IMR-90 (cell line): ENCODE data around the gene CDC42BPG. TPM values are rescaled to one million over a fixed set of nuclear protein-coding genes. Genes with fewer than 3 reads are reported as not detected.

Experiments
- ATAC-seq: fragments of 200-7000 bp; cut with Tn5 transposase; 2 replicates; pipeline ENCODE4 v1.9.1; 2020; ENCODE audit warnings: low read depth, mild to moderate bottlenecking, moderate library complexity
- BruUV-seq: library from RNA; stranded (reverse); fragments of 400-500 nt; replicated peaks from 2 replicates; lab custom pipeline; 2021; lab: Mats Ljungman, UMichigan
- CTCF ChIA-PET: fragments of 300-600 bp; formaldehyde crosslinking; extraction: SDS; loops from one replicate; lab custom pipeline; 2021; ENCODE audit warnings: antibody characterized with exemption; lab: Yijun Ruan, JAX
- POLR2A ChIA-PET: fragments of 300-600 bp; sonication (Branson Sonifier 250); formaldehyde crosslinking; loops from one replicate; lab custom pipeline; 2022; ENCODE audit warnings: antibody characterized with exemption; ENCODE audit not compliant: unreplicated experiment; lab: Charles Lee
- DNase-seq: peaks from one replicate; pipeline ENCODE4 v3.0.0; 2013
- H2AFZ ChIP-seq: replicated peaks from 2 replicates; pipeline ENCODE3; 2013; ENCODE audit warnings: low read length, mild to moderate bottlenecking; ENCODE audit not compliant: poor library complexity
- H2AK5ac ChIP-seq: 2 replicates; pipeline ENCODE4 v1.6.1; 2013; ENCODE audit warnings: low read depth, low read length, inconsistent platforms
- H2AK9ac ChIP-seq: replicated peaks from 2 replicates; pipeline ENCODE3; 2013; ENCODE audit warnings: mild to moderate bottlenecking, low read depth, low read length, moderate library complexity; ENCODE audit not compliant: poor library complexity
- H2BK120ac ChIP-seq: 2 replicates; pipeline ENCODE4 v1.6.1; 2013; ENCODE audit warnings: low read depth, low read length, inconsistent platforms
- H2BK15ac ChIP-seq: 3 replicates; pipeline ENCODE4 v1.6.1; 2013; ENCODE audit warnings: low read depth, low read length, inconsistent platforms
- H2BK20ac ChIP-seq: 2 replicates; pipeline ENCODE4 v1.6.1; 2013; ENCODE audit warnings: low read depth, mild to moderate bottlenecking, inconsistent platforms, low read length, moderate library complexity
- H2BK5ac ChIP-seq: 2 replicates; pipeline ENCODE4 v1.6.1; 2013; ENCODE audit warnings: mild to moderate bottlenecking, low read depth, low read length, inconsistent platforms; ENCODE audit not compliant: poor library complexity, severe bottlenecking
- H3K14ac ChIP-seq: replicated peaks from 2 replicates; pipeline ENCODE4 v1.6.1; 2013; ENCODE audit warnings: low read depth, low read length, inconsistent platforms
- H3K18ac ChIP-seq: 2 replicates; pipeline ENCODE4 v1.6.1; 2013; ENCODE audit warnings: low read depth, low read length, control low read depth
- H3K23ac ChIP-seq: 2 replicates; pipeline ENCODE4 v1.6.1; 2013; ENCODE audit warnings: low read depth, low read length, inconsistent platforms
- H3K27ac ChIP-seq: 2 replicates; pipeline ENCODE4 v1.5.1; 2013; ENCODE audit warnings: mild to moderate bottlenecking, control low read depth, low read length; ENCODE audit not compliant: insufficient read depth
- H3K27me3 ChIP-seq: 2 replicates; pipeline ENCODE4 v1.6.1; 2013; ENCODE audit warnings: low read length; ENCODE audit not compliant: control insufficient read depth, insufficient read depth
- H3K36me3 ChIP-seq: 2 replicates; pipeline ENCODE4 v1.6.1; 2013; ENCODE audit warnings: low read length, mixed read lengths; ENCODE audit not compliant: control insufficient read depth, insufficient read depth
- H3K4ac ChIP-seq: 2 replicates; pipeline ENCODE4 v1.6.1; 2013; ENCODE audit warnings: low read depth, low read length, inconsistent platforms
- H3K4me1 ChIP-seq: 2 replicates; pipeline ENCODE4 v1.6.1; 2013; ENCODE audit warnings: low read length, mixed read lengths; ENCODE audit not compliant: control insufficient read depth, insufficient read depth
- H3K4me2 ChIP-seq: 2 replicates; pipeline ENCODE4 v1.6.1; 2013; ENCODE audit warnings: low read depth, mild to moderate bottlenecking, control low read depth, low read length, moderate library complexity
- H3K4me3 ChIP-seq: 2 replicates; pipeline ENCODE4 v1.5.1; 2013; ENCODE audit warnings: low read depth, mild to moderate bottlenecking, control low read depth, low read length, moderate library complexity; ENCODE audit not compliant: insufficient read depth
- H3K56ac ChIP-seq: 2 replicates; pipeline ENCODE4 v1.6.1; 2013; ENCODE audit warnings: low read length, inconsistent platforms; ENCODE audit not compliant: insufficient read depth; ENCODE audit errors: extremely low read depth
- H3K79me1 ChIP-seq, 2 experiments: 2 replicates each; pipeline ENCODE4 v1.6.1; 2013; ENCODE audit warnings: low read length in 2 of 2, inconsistent platforms in 1 of 2, low read depth in 1 of 2
- H3K9ac ChIP-seq: 2 replicates; pipeline ENCODE4 v1.6.1; 2013; ENCODE audit warnings: low read depth, low read length, control low read depth
- H3K9me1 ChIP-seq: 2 replicates; pipeline ENCODE4 v1.6.1; 2013; ENCODE audit warnings: low read length, inconsistent platforms; ENCODE audit not compliant: insufficient read depth
- H3K9me3 ChIP-seq: 2 replicates; pipeline ENCODE4 v1.6.1; 2013; ENCODE audit warnings: low read length; ENCODE audit not compliant: control insufficient read depth, insufficient read depth
- H4K20me1 ChIP-seq: 2 replicates; pipeline ENCODE4 v1.6.1; 2013; ENCODE audit warnings: low read length, inconsistent platforms; ENCODE audit not compliant: insufficient read depth
- H4K5ac ChIP-seq: 2 replicates; pipeline ENCODE4 v1.6.1; 2013; ENCODE audit warnings: mild to moderate bottlenecking, low read depth, low read length, control low read depth
- H4K8ac ChIP-seq, 2 experiments: 2 replicates each; pipeline ENCODE4 v1.6.1; 2013; ENCODE audit warnings: low read depth in 2 of 2, low read length in 2 of 2, control low read depth in 1 of 2, inconsistent platforms in 1 of 2
- H4K91ac ChIP-seq: 2 replicates; pipeline ENCODE4 v1.6.1; 2013; ENCODE audit warnings: low read depth, low read length, inconsistent platforms; ENCODE audit not compliant: insufficient read depth
- BHLHE40 ChIP-seq: fragments of 150-350 bp; IDR thresholded peaks from 2 replicates; pipeline ENCODE4 v1.6.1; 2016; ENCODE audit warnings: mild to moderate bottlenecking, low read depth, low read length
- CEBPB ChIP-seq: IDR thresholded peaks from 2 replicates; pipeline ENCODE4 v1.6.1; 2012; ENCODE audit warnings: low read depth, low read length, improper control_type of control experiment
- CHD1 ChIP-seq: IDR thresholded peaks from 2 replicates; pipeline ENCODE4 v1.6.1; 2012; ENCODE audit warnings: low read depth, low read length, improper control_type of control experiment
- FOS ChIP-seq: fragments of 150-350 bp; IDR thresholded peaks from 2 replicates; pipeline ENCODE4 v1.6.1; 2016; ENCODE audit warnings: low read depth, low read length
- MAFK ChIP-seq: IDR thresholded peaks from 2 replicates; pipeline ENCODE4 v1.6.1; 2012; ENCODE audit warnings: low read depth, low read length, improper control_type of control experiment
- MAZ ChIP-seq: IDR thresholded peaks from 2 replicates; pipeline ENCODE4 v1.6.1; 2012; ENCODE audit warnings: low read depth, mild to moderate bottlenecking, low read length, improper control_type of control experiment, moderate library complexity, borderline replicate concordance
- NFE2L2 ChIP-seq: fragments of 150-350 bp; IDR thresholded peaks from 2 replicates; pipeline ENCODE4 v1.6.1; 2016; ENCODE audit warnings: low read depth, mild to moderate bottlenecking, low read length
- RCOR1 ChIP-seq: IDR thresholded peaks from 2 replicates; pipeline ENCODE4 v1.6.1; 2012; ENCODE audit warnings: mild to moderate bottlenecking, low read length, improper control_type of control experiment; ENCODE audit not compliant: insufficient replicate concordance
- RFX5 ChIP-seq: IDR thresholded peaks from 2 replicates; pipeline ENCODE4 v1.8.0; 2012; ENCODE audit warnings: low read depth, mild to moderate bottlenecking, low read length, moderate library complexity
- SMC3 ChIP-seq: fragments of 150-350 bp; IDR thresholded peaks from 2 replicates; pipeline ENCODE4 v1.6.1; 2016; ENCODE audit warnings: low read depth, mild to moderate bottlenecking, antibody characterized with exemption, low read length, moderate library complexity
- WGBS, 2 experiments: methylation state at CpG; one replicate each; pipeline versions ENCODE4 v1.1.5 to v1.1.7; 2013; ENCODE audit warnings: missing lambda C conversion rate in 2 of 2; ENCODE audit not compliant: insufficient read length in 1 of 2; ENCODE audit errors: extremely low coverage in 2 of 2; 5-methylcytosine and 5-hydroxymethylcytosine counted together
- dilution Hi-C: fragments of 300-500 bp; cut with HindIII; formaldehyde crosslinking; loops from one replicate; pipeline ENCODE4 v1.14.3; 2018; ENCODE audit warnings: low sequenced_read_pairs; ENCODE audit not compliant: unreplicated experiment
- in situ Hi-C: fragments of 300-500 bp; cut with MboI; formaldehyde crosslinking; loops from 3 replicates; pipeline ENCODE4 v1.14.3; 2019; ENCODE audit warnings: low sequenced_read_pairs, inconsistent platforms, mixed read lengths
- intact Hi-C: fragments of 100-400 bp; cut with micrococcal nuclease; formaldehyde crosslinking; loops from 2 replicates; pipeline ENCODE4 v1.10.0; 2022
- polyA plus RNA-seq, 3 experiments: library from polyadenylated mRNA; depleted of rRNA; stranded (reverse); fragments of >200 nt; gene quantifications; 2 replicates each; pipeline ENCODE4 v1.2.3, GENCODE V29; 2012; ENCODE audit warnings: low replicate concordance in 1 of 3
- total RNA-seq: library from RNA; depleted of rRNA; stranded (reverse); fragments of >200 nt; gene quantifications from 2 replicates; pipeline ENCODE4 v1.2.3, GENCODE V29; 2012
- TF ChIP-seq, protein P1 (sequence below): fragments of 150-350 bp; IDR thresholded peaks from 2 replicates; pipeline ENCODE4 v1.6.1; 2016; ENCODE audit warnings: low read depth, mild to moderate bottlenecking, low read length, moderate library complexity, borderline replicate concordance

CDC42BPG gene
- total and polyA plus RNA-seq, 2 of the 4 experiments (the other 2 are of a cell fraction): under 0.01 to 0.12 TPM

DNA sequence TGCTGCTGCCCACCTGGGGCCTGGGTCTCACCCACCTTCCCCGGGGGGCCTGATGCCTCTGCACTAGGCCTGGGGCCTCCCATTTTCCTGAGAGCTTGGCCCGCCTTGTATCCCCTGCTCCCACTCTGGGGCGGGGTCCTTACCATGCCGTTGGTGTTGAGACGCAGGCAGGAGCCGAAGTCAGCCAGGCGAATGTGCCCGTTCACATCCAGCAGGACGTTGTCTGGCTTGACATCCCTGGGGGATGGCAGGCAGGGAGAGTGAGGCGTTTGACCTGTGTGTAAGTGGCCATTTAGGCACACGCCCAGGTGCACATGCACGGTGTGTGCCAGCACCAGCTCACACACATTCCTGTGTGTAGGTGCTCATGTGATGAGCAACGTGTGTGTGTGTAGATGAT, 5.1 kb downstream of the CDC42BPG start:
- WGBS, 2 experiments: 73% methylated on average over 5 of the region's 13 CpGs; no CpG with 5 or more reads in 1 of the 2 experiments
- no peak overlapping the region for H2BK5ac ChIP-seq
- no peak overlapping the region for H2AK9ac ChIP-seq
- no peaks in the 10 kb centered on the region for H3K9me3 ChIP-seq
- no peak for DNase-seq
- no peak overlapping the region for H4K5ac ChIP-seq
- H3K9me1 ChIP-seq: no peaks in the 10 kb centered on the region
- H3K9ac ChIP-seq: no peak overlapping the region
- no peak overlapping the region for H3K18ac ChIP-seq
- no peak overlapping the region for H3K23ac ChIP-seq
- peaks cover 6% of the 10 kb centered on the region for H3K4me1 ChIP-seq
- no peak overlapping the region for H3K4me2 ChIP-seq
- H3K27me3 ChIP-seq: no peaks in the 10 kb centered on the region
- ChIA-PET CTCF (no interaction called here), POLR2A (no interaction called here)
- intact Hi-C loops: no loop called here
- H3K79me1 ChIP-seq: no peaks in the 10 kb centered on the region
- no peak overlapping the region for H2BK120ac ChIP-seq
- ATAC-seq: no peak
- no peaks in the 10 kb centered on the region for H3K36me3 ChIP-seq
- H3K14ac ChIP-seq: no peak overlapping the region
- BruUV-seq: no TSS peak
- H4K8ac ChIP-seq: no peak overlapping the region
- no peaks in the 10 kb centered on the region for H4K20me1 ChIP-seq
- no peak overlapping the region for H3K27ac ChIP-seq
- no peak overlapping the region for H2BK20ac ChIP-seq
- no peak overlapping the region for H2AFZ ChIP-seq
- in situ Hi-C loops: no loop called here
- H3K4ac ChIP-seq: no peak overlapping the region
- H3K4me3 ChIP-seq: no peak overlapping the region
- no peak overlapping the region; the same call in 1 of the 2 replicates for H2AK5ac ChIP-seq
- H2BK15ac ChIP-seq: no peak overlapping the region
- no peak overlapping the region for H4K91ac ChIP-seq
- no peak overlapping the region for H3K56ac ChIP-seq
- dilution Hi-C loops: no loop called here
- TF ChIP-seq, protein P1, sequence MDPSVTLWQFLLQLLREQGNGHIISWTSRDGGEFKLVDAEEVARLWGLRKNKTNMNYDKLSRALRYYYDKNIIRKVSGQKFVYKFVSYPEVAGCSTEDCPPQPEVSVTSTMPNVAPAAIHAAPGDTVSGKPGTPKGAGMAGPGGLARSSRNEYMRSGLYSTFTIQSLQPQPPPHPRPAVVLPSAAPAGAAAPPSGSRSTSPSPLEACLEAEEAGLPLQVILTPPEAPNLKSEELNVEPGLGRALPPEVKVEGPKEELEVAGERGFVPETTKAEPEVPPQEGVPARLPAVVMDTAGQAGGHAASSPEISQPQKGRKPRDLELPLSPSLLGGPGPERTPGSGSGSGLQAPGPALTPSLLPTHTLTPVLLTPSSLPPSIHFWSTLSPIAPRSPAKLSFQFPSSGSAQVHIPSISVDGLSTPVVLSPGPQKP: no peak
- TF ChIP-seq RFX5: no peak
- TF ChIP-seq CHD1: no peak
- TF ChIP-seq CEBPB: no peak
- no peak for TF ChIP-seq FOS
- no peak for TF ChIP-seq NFE2L2
- TF ChIP-seq MAZ: no peak
- no peak for TF ChIP-seq MAFK
- TF ChIP-seq BHLHE40: no peak
- no peak for TF ChIP-seq SMC3
- TF ChIP-seq RCOR1: no peak
